GM21786 (cell line): Measurements from ENCODE around the gene C4orf33.
"Not testable (repeated sequence)": the region's sequence is repeated elsewhere in the genome, so short reads cannot be mapped to it uniquely, and the experiment has no call there.

Source experiments
- ATAC-seq: cut with Tn5 transposase; IDR thresholded peaks from one replicate; pipeline ENCODE4 v1.9.1; 2021; ENCODE audit not compliant: unreplicated experiment

C4orf33 gene

DNA sequence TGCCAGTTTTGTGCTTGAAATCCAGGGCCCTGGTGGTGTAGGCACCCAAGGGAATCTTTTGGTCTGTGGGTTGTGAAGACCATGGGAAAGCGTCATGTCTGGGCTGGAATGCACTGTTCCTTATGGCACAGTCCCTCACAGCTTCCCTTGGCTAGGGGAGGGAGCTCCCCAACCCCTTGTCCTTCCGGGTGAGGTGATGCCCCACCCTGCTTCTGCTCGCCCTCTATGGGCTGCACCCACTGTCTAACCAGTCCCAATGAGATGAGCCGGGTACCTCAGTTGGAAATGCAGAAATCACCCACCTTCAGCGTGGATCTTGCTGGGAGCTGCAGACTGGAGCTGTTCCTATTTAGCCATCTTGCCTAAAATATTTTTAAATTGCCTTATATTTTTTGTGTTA lies 30.7 kb downstream of the C4orf33 start:
- not testable (repeated sequence) for ATAC-seq

DNA sequence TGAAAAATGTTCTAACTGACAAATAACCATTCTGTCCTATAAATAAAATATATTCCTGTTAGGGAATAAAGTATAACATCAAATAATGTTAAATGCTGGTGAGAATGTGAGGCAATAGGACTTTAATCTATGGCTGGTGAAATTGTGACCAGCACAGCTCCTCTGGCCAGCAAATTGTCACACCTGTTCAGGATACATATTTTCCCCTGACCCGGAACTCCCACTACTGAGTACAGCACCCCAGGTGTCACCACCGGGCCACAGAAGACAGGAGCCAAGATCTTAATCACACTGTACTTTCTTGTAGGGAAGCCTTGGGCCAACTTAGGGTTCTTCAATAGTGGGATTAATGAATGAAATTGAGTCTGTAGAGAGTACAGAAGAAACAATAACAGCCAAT lies 33.2 kb downstream of the C4orf33 start:
- ATAC-seq: no peak

GRCh38 chr4:129131343-129131742 lies 35.4 kb downstream of the C4orf33 start:
- ATAC-seq: no peak

DNA sequence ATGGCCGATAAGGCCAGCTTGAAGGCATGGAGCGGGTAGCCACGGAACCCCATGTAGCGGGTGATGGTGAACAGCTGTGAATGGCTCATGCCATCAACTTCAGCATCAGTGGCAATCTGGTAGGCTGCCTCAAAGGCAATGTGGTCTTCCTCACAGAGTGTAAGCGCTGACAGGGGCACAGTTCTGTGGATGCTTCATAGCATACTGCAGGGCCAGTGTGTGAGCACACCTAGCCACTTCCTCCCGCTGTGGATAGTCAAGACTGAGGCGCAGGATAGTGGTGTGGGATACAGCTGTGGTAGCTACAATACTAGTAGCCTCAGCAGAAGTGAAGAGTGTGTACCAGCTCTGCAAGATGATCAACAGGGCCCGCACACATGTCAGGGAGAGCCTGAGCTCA lies 40.5 kb downstream of the C4orf33 start:
- ATAC-seq: no peak

- ATAC-seq: no peak
Observed at GRCh38 chr4:129138810-129139496, 43.0 kb downstream of the C4orf33 start.

GRCh38 chr4:129140521-129140920 lies 44.6 kb downstream of the C4orf33 start:
- ATAC-seq: no peak

GRCh38 chr4:129143359-129143758 lies 47.4 kb downstream of the C4orf33 start:
- no peak for ATAC-seq

- ATAC-seq: no peak
Observed at GRCh38 chr4:129144755-129145206, 48.8 kb downstream of the C4orf33 start.

DNA sequence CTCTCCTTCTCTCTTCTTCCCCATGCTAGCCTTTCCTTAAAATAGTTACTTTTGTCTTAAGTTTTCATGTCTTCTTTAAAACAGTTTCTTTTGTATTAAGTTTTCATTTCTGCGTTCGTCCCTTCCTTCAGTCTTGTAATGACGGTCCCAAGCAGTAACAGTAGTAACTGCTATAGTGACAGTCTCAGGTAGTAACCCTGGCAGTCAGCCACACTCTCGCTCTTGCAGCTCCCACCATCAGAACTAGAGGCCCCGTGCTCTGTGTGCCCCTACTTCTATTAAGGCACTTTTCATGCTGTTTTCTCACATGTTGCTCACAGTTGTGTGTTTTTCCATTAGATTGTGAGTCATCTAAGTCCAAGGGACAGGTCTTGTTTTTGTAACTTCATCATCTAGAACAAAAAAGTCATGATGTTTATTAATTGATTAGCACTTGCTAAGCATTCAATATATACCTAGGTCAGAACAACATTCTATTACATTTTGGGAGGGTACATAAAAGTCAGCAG lies 49.3 kb downstream of the C4orf33 start:
- ATAC-seq: no peak

DNA sequence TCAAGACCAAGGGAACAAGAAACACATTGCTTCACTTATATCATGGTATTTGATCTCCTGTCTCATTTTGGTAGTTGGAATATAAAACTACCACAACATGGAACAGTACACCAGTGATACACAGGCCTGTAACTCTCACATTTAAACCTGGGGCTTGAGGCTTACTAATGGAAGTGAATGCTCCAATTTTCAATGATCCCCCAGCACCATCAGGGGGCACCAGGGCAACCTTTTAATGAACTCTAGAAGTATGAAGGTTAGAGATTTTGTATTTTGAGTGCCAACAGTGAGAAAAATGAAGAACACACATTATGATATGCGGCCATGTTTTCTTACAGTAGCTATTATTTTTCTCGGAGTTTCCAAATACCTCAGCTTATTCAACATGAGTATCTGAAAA lies 50.7 kb downstream of the C4orf33 start:
- ATAC-seq: no peak

DNA sequence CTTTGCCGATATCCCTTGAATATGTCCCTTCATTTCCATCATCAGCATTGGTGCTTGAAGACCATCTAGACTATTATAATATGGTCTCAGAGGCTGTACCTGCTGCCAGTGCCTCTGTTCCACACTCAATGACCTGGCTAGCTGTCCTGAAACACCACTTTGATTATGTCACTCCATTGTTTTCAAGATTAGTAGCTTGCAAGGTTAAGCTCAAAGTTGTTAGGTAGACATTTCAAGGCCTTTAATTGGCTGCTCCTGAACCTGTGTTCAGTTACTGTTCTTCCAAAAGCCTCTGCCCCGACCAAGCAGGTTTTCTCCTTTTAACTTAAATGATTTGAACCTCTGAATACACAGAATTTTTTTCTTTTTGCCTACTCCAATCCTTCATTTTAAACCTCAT lies 52.9 kb downstream of the C4orf33 start:
- ATAC-seq: no peak

- ATAC-seq: no peak
Observed at GRCh38 chr4:129149906-129150305, 54.0 kb downstream of the C4orf33 start.

DNA sequence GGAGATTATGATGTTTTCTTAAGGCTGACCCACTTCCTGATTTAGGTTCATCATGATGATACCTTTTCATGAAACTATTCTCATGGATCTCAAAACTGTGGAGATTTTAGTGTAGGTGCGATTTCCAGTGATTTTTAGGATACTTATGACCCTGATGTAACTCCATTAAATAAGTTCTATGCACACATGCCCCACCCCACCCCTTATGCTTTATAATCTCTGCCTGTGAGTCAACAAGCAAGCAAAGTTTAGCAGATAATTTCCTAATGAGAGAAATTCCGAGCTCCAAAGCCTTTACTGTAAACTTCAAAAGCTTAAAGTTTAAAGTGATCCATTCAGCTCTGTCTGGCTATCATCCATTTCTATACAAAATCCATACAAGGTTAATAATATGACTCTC lies 56.4 kb downstream of the C4orf33 start:
- ATAC-seq: no peak

DNA sequence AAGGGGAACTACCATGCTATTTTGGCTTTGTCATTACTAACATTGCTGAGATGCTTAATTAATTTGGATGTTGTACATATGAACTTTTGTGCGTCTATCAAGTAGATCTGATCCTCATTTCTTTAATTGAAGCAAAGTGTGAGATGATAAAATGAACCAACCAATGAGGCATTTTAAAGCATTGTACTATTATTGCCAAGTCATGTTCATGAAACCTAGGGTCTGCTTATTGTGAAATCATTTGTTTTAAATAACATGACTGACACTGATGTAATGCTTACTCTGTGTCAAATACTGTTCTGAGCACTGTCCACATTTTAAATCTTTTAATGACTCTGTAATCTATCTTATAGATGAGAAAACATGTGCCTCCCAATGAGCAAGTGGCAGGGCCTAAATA lies 57.7 kb downstream of the C4orf33 start:
- no peak for ATAC-seq

- no peak for ATAC-seq
Observed at GRCh38 chr4:129162450-129162849, 66.5 kb downstream of the C4orf33 start.

DNA sequence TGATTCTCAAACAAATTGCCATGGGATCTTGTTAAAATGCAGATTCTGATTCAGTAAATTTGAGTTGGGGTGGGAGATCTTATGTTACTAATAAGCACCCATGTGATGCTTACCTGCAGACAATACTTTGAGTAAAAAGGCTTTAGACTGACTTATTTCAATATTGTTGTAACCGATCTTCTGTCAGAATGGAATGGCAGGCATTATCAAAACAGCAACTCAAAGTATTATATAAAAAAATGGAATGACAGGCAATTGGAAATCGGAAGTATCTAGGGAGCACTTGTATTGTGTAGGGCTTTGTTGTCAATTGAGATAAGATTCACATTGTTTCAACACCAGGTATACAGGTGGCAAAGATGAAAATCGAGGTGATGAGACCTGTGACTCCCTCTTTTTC lies 67.5 kb downstream of the C4orf33 start:
- no peak for ATAC-seq

DNA sequence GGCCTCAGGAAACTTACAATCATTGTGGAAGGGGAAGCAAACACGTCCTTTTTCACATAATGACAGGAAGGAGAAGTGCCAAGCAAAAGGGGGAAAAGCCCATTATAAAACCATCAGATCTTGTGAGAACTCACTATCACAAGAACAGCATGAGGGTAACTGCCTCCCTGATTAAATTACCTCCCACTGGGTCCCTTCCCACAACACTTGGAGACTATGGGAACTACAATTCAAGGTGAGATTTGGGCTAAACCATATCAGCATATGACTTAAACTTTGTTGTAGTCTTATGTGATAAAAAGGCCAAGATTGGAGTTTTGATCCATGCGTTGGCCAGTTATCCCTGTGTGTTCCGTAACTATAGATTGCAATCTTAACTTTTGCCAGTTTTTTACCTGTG lies 68.3 kb downstream of the C4orf33 start:
- no peak for ATAC-seq
